Mesendoderm (in vitro differentiated cells): ENCODE results near the gene POLR1H.

Experiments
- DNase-seq: peaks from one replicate; pipeline ENCODE4 v3.0.0; 2013
- H2AK5ac ChIP-seq: 2 replicates; pipeline ENCODE4 v1.6.1; 2013; ENCODE audit warnings: low read length, inconsistent platforms
- H2BK120ac ChIP-seq: 2 replicates; pipeline ENCODE4 v1.6.1; 2013; ENCODE audit warnings: low read depth, mild to moderate bottlenecking, low read length, moderate library complexity, mixed read lengths
- H2BK15ac ChIP-seq: replicated peaks from 2 replicates; pipeline ENCODE4 v1.6.1; 2013; ENCODE audit warnings: low read depth, mild to moderate bottlenecking, moderate library complexity
- H2BK5ac ChIP-seq: 2 replicates; pipeline ENCODE4 v1.6.1; 2013; ENCODE audit warnings: low read length, inconsistent platforms
- H3K18ac ChIP-seq: 2 replicates; pipeline ENCODE4 v1.6.1; 2013; ENCODE audit warnings: mild to moderate bottlenecking, low read length, mixed read lengths
- H3K23ac ChIP-seq: one replicate; pipeline ENCODE4 v1.6.1; 2013; ENCODE audit warnings: low read length
- H3K27ac ChIP-seq: 2 replicates; pipeline ENCODE4 v1.5.1; 2013; ENCODE audit warnings: low read depth, mild to moderate bottlenecking, inconsistent platforms, low read length, moderate library complexity
- H3K27me3 ChIP-seq: 2 replicates; pipeline ENCODE4 v1.6.1; 2013; ENCODE audit warnings: low read length, control low read depth, mild to moderate bottlenecking, inconsistent platforms; ENCODE audit not compliant: insufficient read depth, poor library complexity
- H3K36me3 ChIP-seq: 2 replicates; pipeline ENCODE4 v1.6.1; 2013; ENCODE audit warnings: low read length, inconsistent platforms; ENCODE audit not compliant: control insufficient read depth, insufficient read depth
- H3K4ac ChIP-seq: one replicate; pipeline ENCODE4 v1.6.1; 2013; ENCODE audit warnings: low read depth, mild to moderate bottlenecking, low read length, moderate library complexity
- H3K4me1 ChIP-seq: 2 replicates; pipeline ENCODE4 v1.6.1; 2013; ENCODE audit warnings: low read depth, low read length, inconsistent platforms; ENCODE audit not compliant: control insufficient read depth
- H3K4me2 ChIP-seq: 2 replicates; pipeline ENCODE4 v1.6.1; 2013; ENCODE audit warnings: low read length
- H3K4me3 ChIP-seq: 2 replicates; pipeline ENCODE4 v1.5.1; 2013; ENCODE audit warnings: mild to moderate bottlenecking, low read length
- H3K56ac ChIP-seq: one replicate; pipeline ENCODE4 v1.6.1; 2013; ENCODE audit warnings: low read length
- H3K79me1 ChIP-seq: 2 replicates; pipeline ENCODE4 v1.6.1; 2013; ENCODE audit warnings: low read length, inconsistent platforms
- H3K79me2 ChIP-seq: 2 replicates; pipeline ENCODE4 v1.6.1; 2013; ENCODE audit warnings: mild to moderate bottlenecking, low read length; ENCODE audit not compliant: control insufficient read depth, insufficient read depth
- H3K9ac ChIP-seq: 2 replicates; pipeline ENCODE4 v1.6.1; 2013; ENCODE audit warnings: low read length, inconsistent platforms
- H4K5ac ChIP-seq: one replicate; pipeline ENCODE4 v1.6.1; 2013; ENCODE audit warnings: low read length
- H4K8ac ChIP-seq: one replicate; pipeline ENCODE4 v1.6.1; 2013; ENCODE audit warnings: low read depth, mild to moderate bottlenecking, control low read depth, low read length, moderate library complexity
- WGBS: extraction: QIAGEN DNeasy Blood & Tissue Kit; methylation state at CpG from one replicate; pipeline ENCODE4 v1.1.7; 2013; ENCODE audit warnings: low lambda C conversion rate, missing lambda C conversion rate; ENCODE audit not compliant: insufficient coverage; ENCODE audit errors: extremely low coverage; 5-methylcytosine and 5-hydroxymethylcytosine counted together

Gene POLR1H

GRCh38 chr6:30101444-30102413 is 40.7 kb downstream of the POLR1H start:
- WGBS = no CpG with 5 or more reads among the region's 51 CpGs
- Histone ChIP-seq H3K4me2 (peak overlapping the region; percentile 53), H3K27me3 (peaks cover 33% of the 10 kb centered on the region)

GRCh38 chr6:30102414-30102969 is 41.4 kb downstream of the POLR1H start:
- Histone ChIP-seq H3K56ac (peak overlapping the region; percentile 9), H3K79me1 (no peaks in the 10 kb centered on the region), H2BK120ac (no peak overlapping the region), H3K79me2 (no peaks in the 10 kb centered on the region), H3K9ac (peak overlapping the region; percentile 3), H3K4ac (no peak overlapping the region), H3K18ac (no peak overlapping the region), H3K4me1 (no peaks in the 10 kb centered on the region), H3K36me3 (no peaks in the 10 kb centered on the region), H3K27ac (no peak overlapping the region), H3K4me2 (peak overlapping the region; percentile 30), H2BK5ac (no peak overlapping the region), H4K5ac (no peak overlapping the region), H4K8ac (no peak overlapping the region), H2AK5ac (no peak overlapping the region), H2BK15ac (no peak overlapping the region), H3K23ac (no peak overlapping the region), H3K27me3 (peaks cover 33% of the 10 kb centered on the region), H3K4me3 (no peak overlapping the region)
- no CpG with 5 or more reads among the region's 15 CpGs for WGBS
- DNase-seq = no peak

More at GRCh38 chr6:30101444-30102413, 40.7 kb downstream of the POLR1H start:
- Histone ChIP-seq H4K5ac (no peak overlapping the region), H3K27ac (no peak overlapping the region), H3K23ac (no peak overlapping the region), H3K4ac (no peak overlapping the region), H3K9ac (peak overlapping the region; percentile 3), H3K79me2 (no peaks in the 10 kb centered on the region), H4K8ac (no peak overlapping the region), H3K79me1 (no peaks in the 10 kb centered on the region), H3K36me3 (no peaks in the 10 kb centered on the region), H2AK5ac (no peak overlapping the region), H2BK15ac (no peak overlapping the region), H2BK120ac (no peak overlapping the region), H3K4me1 (no peaks in the 10 kb centered on the region), H3K18ac (no peak overlapping the region), H3K4me3 (no peak overlapping the region), H2BK5ac (no peak overlapping the region), H3K56ac (peak overlapping the region; percentile 9)
- DNase-seq = peak; percentile 89

GRCh38 chr6:30102970-30103871 is 42.2 kb downstream of the POLR1H start:
- Histone ChIP-seq H3K9ac (peak overlapping the region; percentile 65), H3K56ac (peak overlapping the region; percentile 63), H4K8ac (no peak overlapping the region), H4K5ac (no peak overlapping the region), H3K18ac (no peak overlapping the region), H2BK120ac (no peak overlapping the region), H2BK15ac (no peak overlapping the region), H3K4me2 (peak overlapping the region; percentile 87), H3K4me3 (peak overlapping the region; percentile 27), H3K27me3 (peaks cover 30% of the 10 kb centered on the region), H3K27ac (no peak overlapping the region), H3K23ac (no peak overlapping the region), H2BK5ac (no peak overlapping the region), H3K36me3 (no peaks in the 10 kb centered on the region), H3K79me2 (no peaks in the 10 kb centered on the region), H3K4me1 (no peaks in the 10 kb centered on the region), H2AK5ac (no peak overlapping the region), H3K4ac (no peak overlapping the region), H3K79me1 (no peaks in the 10 kb centered on the region)
- WGBS = no CpG with 5 or more reads among the region's 36 CpGs
- DNase-seq = peak; percentile 94

GRCh38 chr6:30103872-30104179 is 42.8 kb downstream of the POLR1H start:
- no peak overlapping the region for H2BK120ac ChIP-seq
- H3K4ac ChIP-seq = no peak overlapping the region
- H4K8ac ChIP-seq = no peak overlapping the region
- H3K9ac ChIP-seq = peak overlapping the region; percentile 65
- H3K56ac ChIP-seq = peak overlapping the region; percentile 63
- no peaks in the 10 kb centered on the region for H3K4me1 ChIP-seq
- H3K4me3 ChIP-seq = no peak overlapping the region
- no peaks in the 10 kb centered on the region for H3K79me1 ChIP-seq
- no peak overlapping the region for H2AK5ac ChIP-seq
- WGBS = no CpG with 5 or more reads among the region's 3 CpGs
- H2BK15ac ChIP-seq = no peak overlapping the region
- H3K23ac ChIP-seq = no peak overlapping the region
- H3K27me3 ChIP-seq = peaks cover 29% of the 10 kb centered on the region
- no peak overlapping the region for H3K27ac ChIP-seq
- H2BK5ac ChIP-seq = no peak overlapping the region
- H3K18ac ChIP-seq = no peak overlapping the region
- H3K36me3 ChIP-seq = no peaks in the 10 kb centered on the region
- peak overlapping the region; percentile 87 for H3K4me2 ChIP-seq
- DNase-seq = no peak
- no peaks in the 10 kb centered on the region for H3K79me2 ChIP-seq
- no peak overlapping the region for H4K5ac ChIP-seq

- no peaks in the 10 kb centered on the region for H3K4me1 ChIP-seq
- no peak overlapping the region for H3K9ac ChIP-seq
- no peak overlapping the region for H4K8ac ChIP-seq
- H3K23ac ChIP-seq = no peak overlapping the region
- no CpG with 5 or more reads among the region's 2 CpGs for WGBS
- no peak overlapping the region for H2BK15ac ChIP-seq
- no peak overlapping the region for H3K56ac ChIP-seq
- H2BK120ac ChIP-seq = no peak overlapping the region
- H2AK5ac ChIP-seq = no peak overlapping the region
- no peaks in the 10 kb centered on the region for H3K79me2 ChIP-seq
- H3K4ac ChIP-seq = no peak overlapping the region
- H3K79me1 ChIP-seq = no peaks in the 10 kb centered on the region
- H3K18ac ChIP-seq = no peak overlapping the region
- no peak overlapping the region for H3K27ac ChIP-seq
- H2BK5ac ChIP-seq = no peak overlapping the region
- peaks cover 24% of the 10 kb centered on the region for H3K27me3 ChIP-seq
- H3K4me2 ChIP-seq = no peak overlapping the region
- no peak for DNase-seq
- H4K5ac ChIP-seq = no peak overlapping the region
- H3K36me3 ChIP-seq = no peaks in the 10 kb centered on the region
- no peak overlapping the region for H3K4me3 ChIP-seq
Observed at GRCh38 chr6:30104661-30105060, 43.6 kb downstream of the POLR1H start.
